Measurements from ENCODE around the gene LEKR1. TPM values are rescaled to one million over a fixed set of nuclear protein-coding genes. Genes with fewer than 3 reads are reported as not detected.
"Not testable (repeated sequence)": the region's sequence is repeated elsewhere in the genome, so short reads cannot be mapped to it uniquely, and the experiment has no call there.

The LEKR1 gene
- polyA plus RNA-seq, 1 donor = 2.2 TPM

- WGBS (ENCODE audit: insufficient coverage, low lambda C conversion rate) = 57% methylated on average over 1 of the region's 2 CpGs
- Histone ChIP-seq H3K27me3 (ENCODE audit: control insufficient read depth, insufficient read depth, low read length) (no peaks in the 10 kb centered on the region), H3K4me3 (ENCODE audit: low read length) (no peak overlapping the region), H3K9me3 (ENCODE audit: control insufficient read depth, low read depth, low read length) (no peaks in the 10 kb centered on the region), H3K36me3 (ENCODE audit: control insufficient read depth, insufficient read depth, low read length) (no peaks in the 10 kb centered on the region), H3K4me1 (ENCODE audit: control insufficient read depth, insufficient read depth, low read length) (no peaks in the 10 kb centered on the region), H3K27ac (ENCODE audit: low read length) (peak overlapping the region; percentile 66)
- DNase-seq = peak in 1 of 2 donors; percentile 11
These were observed 112.6 kb downstream of the LEKR1 start for GRCh38 chr3:156938724-156939123.

- Histone ChIP-seq H3K9me3 (ENCODE audit: control insufficient read depth, low read depth, low read length) (no peaks in the 10 kb centered on the region), H3K27me3 (ENCODE audit: control insufficient read depth, insufficient read depth, low read length) (no peaks in the 10 kb centered on the region), H3K27ac (ENCODE audit: low read length) (peak overlapping the region; percentile 66), H3K4me3 (ENCODE audit: low read length) (no peak overlapping the region), H3K4me1 (ENCODE audit: control insufficient read depth, insufficient read depth, low read length) (no peaks in the 10 kb centered on the region), H3K36me3 (ENCODE audit: control insufficient read depth, insufficient read depth, low read length) (no peaks in the 10 kb centered on the region)
- peak in 1 of 2 donors; percentile 40 for DNase-seq
- WGBS (ENCODE audit: insufficient coverage, low lambda C conversion rate) = no CpG with 5 or more reads among the region's 1 CpG
These were observed 113.2 kb downstream of the LEKR1 start for GRCh38 chr3:156939315-156939714.

- WGBS (ENCODE audit: insufficient coverage, low lambda C conversion rate) = 94% methylated on average over 2 of the region's 4 CpGs
- H3K4me1 ChIP-seq (ENCODE audit: control insufficient read depth, insufficient read depth, low read length) = no peaks in the 10 kb centered on the region
- no peaks in the 10 kb centered on the region for H3K27me3 ChIP-seq (ENCODE audit: control insufficient read depth, insufficient read depth, low read length)
- no peak for DNase-seq
- H3K36me3 ChIP-seq (ENCODE audit: control insufficient read depth, insufficient read depth, low read length) = no peaks in the 10 kb centered on the region
- H3K9me3 ChIP-seq (ENCODE audit: control insufficient read depth, low read depth, low read length) = no peaks in the 10 kb centered on the region
- no peak overlapping the region for H3K27ac ChIP-seq (ENCODE audit: low read length)
- no peak overlapping the region for H3K4me3 ChIP-seq (ENCODE audit: low read length)
These were observed 115.2 kb downstream of the LEKR1 start for GRCh38 chr3:156941311-156941710.

- no peak for DNase-seq
- no peaks in the 10 kb centered on the region for H3K36me3 ChIP-seq (ENCODE audit: control insufficient read depth, insufficient read depth, low read length)
- H3K9me3 ChIP-seq (ENCODE audit: control insufficient read depth, low read depth, low read length) = no peaks in the 10 kb centered on the region
- no peaks in the 10 kb centered on the region for H3K4me1 ChIP-seq (ENCODE audit: control insufficient read depth, insufficient read depth, low read length)
- no peak overlapping the region for H3K4me3 ChIP-seq (ENCODE audit: low read length)
- no peak overlapping the region for H3K27ac ChIP-seq (ENCODE audit: low read length)
- H3K27me3 ChIP-seq (ENCODE audit: control insufficient read depth, insufficient read depth, low read length) = no peaks in the 10 kb centered on the region
- WGBS (ENCODE audit: insufficient coverage, low lambda C conversion rate) = 83% methylated on average over 1 of the region's 2 CpGs
These were observed 122.5 kb downstream of the LEKR1 start for GRCh38 chr3:156948402-156949210.

GRCh38 chr3:156952011-156952410 is 125.9 kb downstream of the LEKR1 start:
- DNase-seq = no peak
- Histone ChIP-seq H3K27ac (ENCODE audit: low read length) (no peak overlapping the region), H3K9me3 (ENCODE audit: control insufficient read depth, low read depth, low read length) (no peaks in the 10 kb centered on the region), H3K4me1 (ENCODE audit: control insufficient read depth, insufficient read depth, low read length) (no peaks in the 10 kb centered on the region), H3K4me3 (ENCODE audit: low read length) (no peak overlapping the region), H3K36me3 (ENCODE audit: control insufficient read depth, insufficient read depth, low read length) (no peaks in the 10 kb centered on the region), H3K27me3 (ENCODE audit: control insufficient read depth, insufficient read depth, low read length) (no peaks in the 10 kb centered on the region)
- WGBS (ENCODE audit: insufficient coverage, low lambda C conversion rate) = no CpG with 5 or more reads among the region's 2 CpGs

GRCh38 chr3:156957715-156958114 is 131.6 kb downstream of the LEKR1 start:
- WGBS (ENCODE audit: insufficient coverage, low lambda C conversion rate) = 100% methylated on average over 1 of the region's 1 CpG
- Histone ChIP-seq H3K9me3 (ENCODE audit: control insufficient read depth, low read depth, low read length) (no peaks in the 10 kb centered on the region), H3K4me1 (ENCODE audit: control insufficient read depth, insufficient read depth, low read length) (no peaks in the 10 kb centered on the region), H3K27me3 (ENCODE audit: control insufficient read depth, insufficient read depth, low read length) (no peaks in the 10 kb centered on the region), H3K36me3 (ENCODE audit: control insufficient read depth, insufficient read depth, low read length) (no peaks in the 10 kb centered on the region), H3K4me3 (ENCODE audit: low read length) (no peak overlapping the region), H3K27ac (ENCODE audit: low read length) (no peak overlapping the region)
- no peak for DNase-seq

GRCh38 chr3:156963096-156963495 is 136.9 kb downstream of the LEKR1 start:
- 100% methylated on average over 1 of the region's 3 CpGs for WGBS (ENCODE audit: insufficient coverage, low lambda C conversion rate)

GRCh38 chr3:156964577-156964976 is 138.4 kb downstream of the LEKR1 start:
- H3K4me1 ChIP-seq (ENCODE audit: control insufficient read depth, insufficient read depth, low read length) = no peaks in the 10 kb centered on the region
- no peak overlapping the region for H3K4me3 ChIP-seq (ENCODE audit: low read length)
- DNase-seq = no peak
- no peaks in the 10 kb centered on the region for H3K27me3 ChIP-seq (ENCODE audit: control insufficient read depth, insufficient read depth, low read length)
- H3K36me3 ChIP-seq (ENCODE audit: control insufficient read depth, insufficient read depth, low read length) = no peaks in the 10 kb centered on the region
- no peak overlapping the region for H3K27ac ChIP-seq (ENCODE audit: low read length)
- no peaks in the 10 kb centered on the region for H3K9me3 ChIP-seq (ENCODE audit: control insufficient read depth, low read depth, low read length)
- 100% methylated on average over 1 of the region's 3 CpGs for WGBS (ENCODE audit: insufficient coverage, low lambda C conversion rate)

More at GRCh38 chr3:156963096-156963495, 136.9 kb downstream of the LEKR1 start:
- Histone ChIP-seq H3K36me3 (ENCODE audit: control insufficient read depth, insufficient read depth, low read length) (no peaks in the 10 kb centered on the region), H3K27me3 (ENCODE audit: control insufficient read depth, insufficient read depth, low read length) (no peaks in the 10 kb centered on the region), H3K4me1 (ENCODE audit: control insufficient read depth, insufficient read depth, low read length) (no peaks in the 10 kb centered on the region), H3K4me3 (ENCODE audit: low read length) (no peak overlapping the region), H3K9me3 (ENCODE audit: control insufficient read depth, low read depth, low read length) (no peaks in the 10 kb centered on the region), H3K27ac (ENCODE audit: low read length) (no peak overlapping the region)
- DNase-seq = no peak

- H3K9me3 ChIP-seq (ENCODE audit: control insufficient read depth, low read depth, low read length); H3K4me3 ChIP-seq (ENCODE audit: low read length); H3K4me1 ChIP-seq (ENCODE audit: control insufficient read depth, insufficient read depth, low read length); H3K27me3 ChIP-seq (ENCODE audit: control insufficient read depth, insufficient read depth, low read length); H3K27ac ChIP-seq (ENCODE audit: low read length); DNase-seq; H3K36me3 ChIP-seq (ENCODE audit: control insufficient read depth, insufficient read depth, low read length): not testable (repeated sequence)
- no CpG with 5 or more reads among the region's 10 CpGs for WGBS (ENCODE audit: insufficient coverage, low lambda C conversion rate)
These were observed 140.2 kb downstream of the LEKR1 start for GRCh38 chr3:156966349-156966748.

GRCh38 chr3:156973954-156974353 is 147.8 kb downstream of the LEKR1 start:
- 100% methylated on average over 2 of the region's 2 CpGs for WGBS (ENCODE audit: insufficient coverage, low lambda C conversion rate)
- Histone ChIP-seq H3K36me3 (ENCODE audit: control insufficient read depth, insufficient read depth, low read length) (no peaks in the 10 kb centered on the region), H3K9me3 (ENCODE audit: control insufficient read depth, low read depth, low read length) (no peaks in the 10 kb centered on the region), H3K27ac (ENCODE audit: low read length) (no peak overlapping the region), H3K4me3 (ENCODE audit: low read length) (no peak overlapping the region), H3K4me1 (ENCODE audit: control insufficient read depth, insufficient read depth, low read length) (no peaks in the 10 kb centered on the region), H3K27me3 (ENCODE audit: control insufficient read depth, insufficient read depth, low read length) (no peaks in the 10 kb centered on the region)
- DNase-seq = no peak

- no peaks in the 10 kb centered on the region for H3K4me1 ChIP-seq (ENCODE audit: control insufficient read depth, insufficient read depth, low read length)
- H3K9me3 ChIP-seq (ENCODE audit: control insufficient read depth, low read depth, low read length) = no peaks in the 10 kb centered on the region
- WGBS (ENCODE audit: insufficient coverage, low lambda C conversion rate) = no CpG with 5 or more reads among the region's 1 CpG
- H3K4me3 ChIP-seq (ENCODE audit: low read length) = no peak overlapping the region
- H3K27ac ChIP-seq (ENCODE audit: low read length) = no peak overlapping the region
- H3K27me3 ChIP-seq (ENCODE audit: control insufficient read depth, insufficient read depth, low read length) = no peaks in the 10 kb centered on the region
- H3K36me3 ChIP-seq (ENCODE audit: control insufficient read depth, insufficient read depth, low read length) = no peaks in the 10 kb centered on the region
- DNase-seq = no peak
These were observed 148.8 kb downstream of the LEKR1 start for GRCh38 chr3:156974931-156975330.
